Esophagus squamous epithelium (tissue), 5 donors: ENCODE data around the gene OR6K2. TPM values are rescaled to one million over a fixed set of nuclear protein-coding genes. Genes with fewer than 3 reads are reported as not detected.

ENCODE experiments used
- DNase-seq: peaks from one replicate; lab custom pipeline; 2025; lab: John Stamatoyannopoulos, UW
- H3K27ac ChIP-seq, 4 donors: fragments of 200-600 bp; sonication (generic); one replicate each; pipeline ENCODE4 v1.5.1; 2016 to 2019; ENCODE audit warnings: mild to moderate bottlenecking in 1 of 4
- H3K27me3 ChIP-seq, 4 donors: fragments of 200-600 bp; sonication (generic); 1 replicate in 3 of 4; 2 replicates in 1 of 4; pipeline versions ENCODE4 v1.5.1 to v1.6.0; 2017 to 2021; ENCODE audit warnings: antibody characterized with exemption in 1 of 4
- H3K36me3 ChIP-seq, 3 donors: fragments of 200-600 bp; sonication (generic); one replicate each; pipeline ENCODE4 v1.5.1; 2016 to 2019
- H3K4me1 ChIP-seq, 3 donors: fragments of 200-600 bp; sonication (generic); one replicate each; pipeline ENCODE4 v1.5.1; 2017 to 2019
- H3K4me3 ChIP-seq, 4 donors: fragments of 200-600 bp; sonication (generic); 1 replicate in 3 of 4; 2 replicates in 1 of 4; pipeline ENCODE4 v1.5.1; 2016 to 2019; ENCODE audit warnings: mild to moderate bottlenecking in 2 of 4, moderate library complexity in 1 of 4
- H3K9me3 ChIP-seq, 3 donors: fragments of 200-600 bp; sonication (generic); one replicate each; pipeline ENCODE4 v1.5.1; 2016 to 2019
- CTCF ChIP-seq, 6 experiments: fragments of 450-650 bp in 4 of 6; fragments of 200-600 bp in 2 of 6; sonication (generic) in 2 of 6; IDR thresholded peaks; one replicate each; pipeline ENCODE4 v1.5.1; 2016 to 2019; ENCODE audit warnings: antibody characterized with exemption in 6 of 6, mild to moderate bottlenecking in 4 of 6, moderate library complexity in 4 of 6
- POLR2A ChIP-seq, 4 donors: fragments of 450-650 bp; IDR thresholded peaks; one replicate each; pipeline ENCODE4 v1.6.1; 2017; ENCODE audit warnings: antibody characterized with exemption in 4 of 4, mild to moderate bottlenecking in 4 of 4, moderate library complexity in 3 of 4
- WGBS, 2 donors: methylation state at CpG; one replicate each; pipeline ENCODE4 v1.1.5; 2018; 5-methylcytosine and 5-hydroxymethylcytosine counted together
- intact Hi-C: fragments of 100-400 bp; cut with DNase I; formaldehyde crosslinking; loops from one replicate; pipeline ENCODE4 v1.15.0; 2022
- total RNA-seq, 4 donors: library from RNA; depleted of rRNA; stranded (reverse); fragments of >200 nt; gene quantifications; one replicate each; pipeline ENCODE4 v1.1.0, GENCODE V29; 2016
- donor health status: DM: yes; HTN: yes; CAD: no.

OR6K2 gene
- total RNA-seq, 4 donors from 2014 or later: not detected

- Histone ChIP-seq H3K9me3 (no peaks in the 10 kb centered on the region), H3K36me3 (no peaks in the 10 kb centered on the region), H3K27ac (no peak overlapping the region), H3K27me3 (no peaks in the 10 kb centered on the region), H3K4me3 (no peak overlapping the region), H3K4me1 (no peaks in the 10 kb centered on the region)
- intact Hi-C loops: no loop called here
- TF ChIP-seq POLR2A (IDR thresholded peaks at IDR 0.05) (no peak), CTCF (IDR thresholded peaks at IDR 0.05) (no peak)
- 52 to 62% methylated on average over 1 of the region's 1 CpG for WGBS, 2 donors
- no peak for DNase-seq
Measured at GRCh38 chr1:158716335-158716734, 15.9 kb upstream of the OR6K2 start.

GRCh38 chr1:158714754-158715153 is 14.3 kb upstream of the OR6K2 start:
- no peak for TF ChIP-seq POLR2A (IDR thresholded peaks at IDR 0.05)
- TF ChIP-seq CTCF (IDR thresholded peaks at IDR 0.05): no peak
- Histone ChIP-seq H3K36me3 (no peaks in the 10 kb centered on the region), H3K4me3 (no peak overlapping the region), H3K4me1 (no peaks in the 10 kb centered on the region), H3K27me3 (no peaks in the 10 kb centered on the region), H3K27ac (no peak overlapping the region), H3K9me3 (no peaks in the 10 kb centered on the region)
- no peak for DNase-seq
- intact Hi-C loops: no loop called here
- 5 to 36% methylated on average over 1 of the region's 1 CpG for WGBS, 2 donors

- no peak for DNase-seq
- Histone ChIP-seq H3K4me1 (no peaks in the 10 kb centered on the region), H3K27ac (no peak overlapping the region), H3K27me3 (no peaks in the 10 kb centered on the region), H3K9me3 (no peaks in the 10 kb centered on the region), H3K36me3 (no peaks in the 10 kb centered on the region), H3K4me3 (no peak overlapping the region)
- TF ChIP-seq CTCF (IDR thresholded peaks at IDR 0.05): no peak
- TF ChIP-seq POLR2A (IDR thresholded peaks at IDR 0.05): no peak
- intact Hi-C loops: no loop called here
- 49 to 54% methylated on average over 4 of the region's 4 CpGs for WGBS, 2 donors
Measured at GRCh38 chr1:158711098-158711497, 10.6 kb upstream of the OR6K2 start.

- H3K27ac ChIP-seq: no peak overlapping the region
- no peaks in the 10 kb centered on the region for H3K27me3 ChIP-seq
- TF ChIP-seq POLR2A (IDR thresholded peaks at IDR 0.05) (no peak), CTCF (IDR thresholded peaks at IDR 0.05) (no peak)
- intact Hi-C loops: no loop called here
- no peaks in the 10 kb centered on the region for H3K36me3 ChIP-seq
- H3K9me3 ChIP-seq: no peaks in the 10 kb centered on the region
- no peak for DNase-seq
- no peak overlapping the region for H3K4me3 ChIP-seq
- H3K4me1 ChIP-seq: no peaks in the 10 kb centered on the region
- WGBS, 2 donors: 48 to 79% methylated on average over 2 of the region's 2 CpGs
Measured at GRCh38 chr1:158706096-158706495, 5.6 kb upstream of the OR6K2 start.

GRCh38 chr1:158694596-158694995 is 5.9 kb downstream of the OR6K2 start:
- no peaks in the 10 kb centered on the region for H3K4me1 ChIP-seq
- no peak for DNase-seq
- no peaks in the 10 kb centered on the region for H3K27me3 ChIP-seq
- H3K4me3 ChIP-seq: no peak overlapping the region
- 56 to 80% methylated on average over 2 of the region's 2 CpGs for WGBS, 2 donors
- no peaks in the 10 kb centered on the region for H3K36me3 ChIP-seq
- TF ChIP-seq POLR2A (IDR thresholded peaks at IDR 0.05) (no peak), CTCF (IDR thresholded peaks at IDR 0.05) (no peak)
- no peaks in the 10 kb centered on the region for H3K9me3 ChIP-seq
- intact Hi-C loops: no loop called here
- H3K27ac ChIP-seq: no peak overlapping the region
